ENCODE results near the gene CORO1C.

- TF ChIP-seq CTCF (IDR thresholded peaks at IDR 0.05; ENCODE audit: extremely low read depth in 1 of 2, insufficient read depth in 1 of 2, low read depth in 1 of 2, low read length in 2 of 2) (no peak), JUN (IDR thresholded peaks at IDR 0.05; ENCODE audit: borderline replicate concordance, insufficient read depth, insufficient read length, low read depth) (no peak), POLR2AphosphoS5 (IDR thresholded peaks at IDR 0.05; ENCODE audit: insufficient read depth, low read depth, low read length) (no peak), POLR2A (IDR thresholded peaks at IDR 0.05; ENCODE audit: low read depth, low read length) (no peak)
These were observed 26.8 kb downstream of the CORO1C start for GRCh38 chr12:108704527-108704926.

Data from endothelial cell of umbilical vein (primary cell).